ENCODE data around the gene FAM222B.

DNA sequence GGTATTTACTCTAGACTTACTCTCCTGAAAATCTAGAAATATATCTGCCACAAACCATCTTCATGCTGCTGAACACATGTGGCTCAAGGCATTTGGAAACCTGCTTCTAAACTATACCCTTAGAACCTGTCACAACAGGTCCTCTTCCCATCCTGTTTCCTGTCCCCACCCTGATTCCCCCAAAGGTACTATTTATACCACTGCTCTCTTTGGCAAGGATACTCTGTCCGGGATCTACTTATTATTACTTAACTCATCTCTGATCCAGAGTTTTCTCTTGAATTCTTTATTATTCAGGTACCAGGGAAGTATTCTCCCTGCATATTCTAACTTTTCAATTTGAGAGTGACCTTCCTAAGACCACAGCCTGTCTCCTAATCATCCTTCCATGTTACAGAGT lies 65.4 kb downstream of the FAM222B start:
- TF ChIP-seq POLR2A (IDR thresholded peaks at IDR 0.05; ENCODE audit: low read length) (no peak), GATA1 (IDR thresholded peaks at IDR 0.05; ENCODE audit: low read depth, low read length) (no peak)

Measured in erythroblast (primary cell).